DOHH2 (cell line): ENCODE data around the gene MAGEA12.
"Not testable (repeated sequence)": the region's sequence is repeated elsewhere in the genome, so short reads cannot be mapped to it uniquely, and the experiment has no call there.

Source experiments
- EZH2phosphoT487 ChIP-seq: fragments of 200-600 bp; sonication (generic); IDR thresholded peaks from 2 replicates; pipeline ENCODE4 v1.6.1; 2017; ENCODE audit warnings: borderline replicate concordance, mild to moderate bottlenecking, antibody characterized with exemption, low read length, moderate library complexity, mixed read lengths
- TF ChIP-seq, protein P1 (sequence below): fragments of 200-600 bp; sonication (generic); IDR thresholded peaks from one replicate; pipeline ENCODE4 v1.5.1; 2014; ENCODE audit warnings: antibody characterized with exemption, mild to moderate bottlenecking, low read depth, low read length; ENCODE audit not compliant: poor library complexity, severe bottlenecking

DNA sequence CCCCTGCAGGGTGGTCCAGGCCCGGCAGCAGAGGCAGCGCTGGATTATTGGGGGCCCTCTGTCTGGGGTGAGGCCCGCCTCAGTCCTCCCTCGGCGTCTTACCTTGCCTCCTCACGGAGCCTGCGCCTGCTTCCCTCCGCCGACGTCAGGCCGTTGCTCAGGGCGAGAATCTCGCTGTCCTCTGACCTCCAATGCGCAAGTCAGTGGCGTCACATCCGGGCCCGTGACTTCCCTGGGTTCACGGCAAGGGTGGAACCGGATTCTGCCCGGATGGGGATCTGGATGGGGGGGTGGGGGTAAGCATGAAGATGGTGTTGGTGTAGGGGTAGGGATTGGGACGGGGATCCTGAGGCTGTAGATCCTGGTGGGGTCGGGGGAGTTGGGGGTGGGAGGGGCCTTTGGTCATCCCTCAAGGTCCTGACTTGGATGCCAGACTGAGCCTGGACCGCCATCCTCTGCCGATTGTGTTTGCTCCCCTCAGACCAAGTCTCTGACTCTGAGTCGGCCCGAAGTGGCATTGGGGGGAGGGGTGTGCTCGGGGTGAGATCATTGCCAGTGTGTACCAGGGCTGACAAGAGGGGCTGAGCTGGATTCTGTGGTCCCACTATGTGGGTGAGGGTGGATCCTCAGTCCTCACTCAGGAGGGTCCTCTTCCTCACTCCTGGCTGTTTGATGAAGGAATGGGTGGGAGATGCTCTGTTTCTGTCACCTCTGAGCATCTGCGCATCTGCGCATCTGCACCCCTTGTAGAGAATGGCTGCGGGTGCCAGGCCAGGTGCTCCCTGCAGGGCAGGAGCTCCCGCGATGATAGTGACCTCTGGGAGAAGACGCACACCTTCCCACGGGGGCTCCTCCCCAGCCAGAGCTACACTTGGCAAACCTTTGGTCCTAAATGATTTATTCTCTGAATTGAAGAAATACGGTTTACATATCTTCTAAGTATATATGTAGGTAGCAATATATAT, 20.4 kb downstream of the MAGEA12 start, which contains the start of gene MAGEA2:
- TF ChIP-seq, protein P1, sequence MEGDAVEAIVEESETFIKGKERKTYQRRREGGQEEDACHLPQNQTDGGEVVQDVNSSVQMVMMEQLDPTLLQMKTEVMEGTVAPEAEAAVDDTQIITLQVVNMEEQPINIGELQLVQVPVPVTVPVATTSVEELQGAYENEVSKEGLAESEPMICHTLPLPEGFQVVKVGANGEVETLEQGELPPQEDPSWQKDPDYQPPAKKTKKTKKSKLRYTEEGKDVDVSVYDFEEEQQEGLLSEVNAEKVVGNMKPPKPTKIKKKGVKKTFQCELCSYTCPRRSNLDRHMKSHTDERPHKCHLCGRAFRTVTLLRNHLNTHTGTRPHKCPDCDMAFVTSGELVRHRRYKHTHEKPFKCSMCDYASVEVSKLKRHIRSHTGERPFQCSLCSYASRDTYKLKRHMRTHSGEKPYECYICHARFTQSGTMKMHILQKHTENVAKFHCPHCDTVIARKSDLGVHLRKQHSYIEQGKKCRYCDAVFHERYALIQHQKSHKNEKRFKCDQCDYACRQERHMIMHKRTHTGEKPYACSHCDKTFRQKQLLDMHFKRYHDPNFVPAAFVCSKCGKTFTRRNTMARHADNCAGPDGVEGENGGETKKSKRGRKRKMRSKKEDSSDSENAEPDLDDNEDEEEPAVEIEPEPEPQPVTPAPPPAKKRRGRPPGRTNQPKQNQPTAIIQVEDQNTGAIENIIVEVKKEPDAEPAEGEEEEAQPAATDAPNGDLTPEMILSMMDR = not testable (repeated sequence)
- not testable (repeated sequence) for TF ChIP-seq EZH2phosphoT487
